Keratinocyte (primary cell): ENCODE data around the gene WASHC4. TPM values are rescaled to one million over a fixed set of nuclear protein-coding genes. Genes with fewer than 3 reads are reported as not detected.

Source experiments
- DNase-seq: peaks from one replicate; pipeline ENCODE4 v3.0.0-alpha.2; 2011; ENCODE audit warnings: low read depth, missing footprints, low spot score
- FAIRE-seq: peaks from 2 replicates; lab custom pipeline; 2011; peaks lifted over from hg19 to GRCh38; lab: Jason Lieb, UNC
- H2AFZ ChIP-seq: 2 replicates; pipeline ENCODE4 v1.6.0; 2012; ENCODE audit warnings: low read length, control low read depth, inconsistent platforms; ENCODE audit not compliant: control insufficient read depth
- H3K27ac ChIP-seq: 2 replicates; pipeline ENCODE4 v1.5.1; 2011; ENCODE audit warnings: low read length; ENCODE audit not compliant: control insufficient read depth, insufficient read depth
- H3K27me3 ChIP-seq: 3 replicates; pipeline ENCODE4 v1.6.0; 2011; ENCODE audit warnings: low read length; ENCODE audit not compliant: control insufficient read depth, insufficient read depth; ENCODE audit errors: extremely low read depth
- H3K36me3 ChIP-seq, 2 experiments: 2 replicates in 1 of 2; 3 replicates in 1 of 2; pipeline ENCODE4 v1.5.1; 2011; ENCODE audit warnings: low read length in 2 of 2, mild to moderate bottlenecking in 1 of 2; ENCODE audit not compliant: control insufficient read depth in 2 of 2, insufficient read depth in 2 of 2; ENCODE audit errors: extremely low read depth in 1 of 2
- H3K4me1 ChIP-seq: 3 replicates; pipeline ENCODE4 v1.5.1; 2011; ENCODE audit warnings: low read length; ENCODE audit not compliant: control insufficient read depth, insufficient read depth; ENCODE audit errors: extremely low read depth
- H3K4me2 ChIP-seq: 3 replicates; pipeline ENCODE4 v1.6.0; 2011; ENCODE audit warnings: low read depth, low read length; ENCODE audit not compliant: control insufficient read depth, insufficient read depth; ENCODE audit errors: extremely low read depth
- H3K4me3 ChIP-seq, 3 experiments: fragments of 200-600 bp in 1 of 3; sonication (generic) in 1 of 3; 2 replicates in 2 of 3; 3 replicates in 1 of 3; pipeline ENCODE4 v1.5.1; 2011 to 2016; ENCODE audit warnings: low read length in 3 of 3, mild to moderate bottlenecking in 3 of 3, control low read depth in 2 of 3, inconsistent platforms in 1 of 3, low read depth in 1 of 3, mixed read lengths in 1 of 3, mixed run types in 1 of 3, moderate library complexity in 1 of 3; ENCODE audit not compliant: control insufficient read depth in 2 of 3, insufficient read depth in 2 of 3; ENCODE audit errors: extremely low read depth in 1 of 3
- H3K79me2 ChIP-seq: 2 replicates; pipeline ENCODE4 v1.6.0; 2012; ENCODE audit warnings: low read length; ENCODE audit not compliant: control insufficient read depth, insufficient read depth
- H3K9ac ChIP-seq: 3 replicates; pipeline ENCODE4 v1.6.0; 2011; ENCODE audit warnings: low read length; ENCODE audit not compliant: control insufficient read depth, insufficient read depth; ENCODE audit errors: extremely low read depth
- H3K9me1 ChIP-seq: 3 replicates; pipeline ENCODE4 v1.6.0; 2011; ENCODE audit warnings: low read length; ENCODE audit not compliant: control insufficient read depth, insufficient read depth; ENCODE audit errors: extremely low read depth
- H3K9me3 ChIP-seq: 2 replicates; pipeline ENCODE4 v1.5.1; 2012; ENCODE audit warnings: low read depth, low read length; ENCODE audit not compliant: control insufficient read depth
- H4K20me1 ChIP-seq: 3 replicates; pipeline ENCODE4 v1.6.0; 2011; ENCODE audit warnings: low read length; ENCODE audit not compliant: control insufficient read depth, insufficient read depth; ENCODE audit errors: extremely low read depth
- EZH2 ChIP-seq: IDR thresholded peaks from one replicate; pipeline ENCODE4 v1.6.1; 2012; ENCODE audit warnings: inconsistent platforms, mild to moderate bottlenecking, low read length, moderate library complexity
- dilution Hi-C: fragments of 300-500 bp; cut with MboI; formaldehyde crosslinking; loops from one replicate; pipeline ENCODE4 v1.7.0; 2020; ENCODE audit warnings: low sequenced_read_pairs; ENCODE audit not compliant: extremely low pct_ligation_motif_present
- polyA minus RNA-seq, 3 experiments: library from RNA; depleted of rRNA, polyadenylated mRNA; stranded (reverse); fragments of >200 nt; gene quantifications; 1 replicate in 1 of 3; 2 replicates in 1 of 3; 3 replicates in 1 of 3; pipeline ENCODE4 v1.2.3, GENCODE V29; 2011
- polyA plus RNA-seq, 5 experiments: library from polyadenylated mRNA; depleted of rRNA in 3 of 5; stranded (reverse) in 3 of 5; stranded (forward) in 1 of 5; unstranded in 1 of 5; fragments of >200 nt; gene quantifications; 1 replicate in 1 of 5; 2 replicates in 3 of 5; 3 replicates in 1 of 5; pipeline versions ENCODE4 v1.2.1 to v1.2.3, GENCODE V29; 2011 to 2012; ENCODE audit warnings: missing spikeins in 2 of 5, low read depth in 1 of 5, low replicate concordance in 1 of 5
- TF ChIP-seq, protein P1 (sequence below), 3 experiments: IDR thresholded peaks in 1 of 3; conservative IDR thresholded peaks in 1 of 3; optimal IDR thresholded peaks in 1 of 3; 2 replicates in 2 of 3; 3 replicates in 1 of 3; pipeline versions ENCODE3 to v1.5.1; 2011; ENCODE audit warnings: low read length in 3 of 3, mild to moderate bottlenecking in 3 of 3, moderate library complexity in 2 of 3, control low read depth in 1 of 3, inconsistent platforms in 1 of 3; ENCODE audit not compliant: insufficient read depth in 2 of 3; ENCODE audit errors: extremely low read depth in 1 of 3

WASHC4 gene, protein sequence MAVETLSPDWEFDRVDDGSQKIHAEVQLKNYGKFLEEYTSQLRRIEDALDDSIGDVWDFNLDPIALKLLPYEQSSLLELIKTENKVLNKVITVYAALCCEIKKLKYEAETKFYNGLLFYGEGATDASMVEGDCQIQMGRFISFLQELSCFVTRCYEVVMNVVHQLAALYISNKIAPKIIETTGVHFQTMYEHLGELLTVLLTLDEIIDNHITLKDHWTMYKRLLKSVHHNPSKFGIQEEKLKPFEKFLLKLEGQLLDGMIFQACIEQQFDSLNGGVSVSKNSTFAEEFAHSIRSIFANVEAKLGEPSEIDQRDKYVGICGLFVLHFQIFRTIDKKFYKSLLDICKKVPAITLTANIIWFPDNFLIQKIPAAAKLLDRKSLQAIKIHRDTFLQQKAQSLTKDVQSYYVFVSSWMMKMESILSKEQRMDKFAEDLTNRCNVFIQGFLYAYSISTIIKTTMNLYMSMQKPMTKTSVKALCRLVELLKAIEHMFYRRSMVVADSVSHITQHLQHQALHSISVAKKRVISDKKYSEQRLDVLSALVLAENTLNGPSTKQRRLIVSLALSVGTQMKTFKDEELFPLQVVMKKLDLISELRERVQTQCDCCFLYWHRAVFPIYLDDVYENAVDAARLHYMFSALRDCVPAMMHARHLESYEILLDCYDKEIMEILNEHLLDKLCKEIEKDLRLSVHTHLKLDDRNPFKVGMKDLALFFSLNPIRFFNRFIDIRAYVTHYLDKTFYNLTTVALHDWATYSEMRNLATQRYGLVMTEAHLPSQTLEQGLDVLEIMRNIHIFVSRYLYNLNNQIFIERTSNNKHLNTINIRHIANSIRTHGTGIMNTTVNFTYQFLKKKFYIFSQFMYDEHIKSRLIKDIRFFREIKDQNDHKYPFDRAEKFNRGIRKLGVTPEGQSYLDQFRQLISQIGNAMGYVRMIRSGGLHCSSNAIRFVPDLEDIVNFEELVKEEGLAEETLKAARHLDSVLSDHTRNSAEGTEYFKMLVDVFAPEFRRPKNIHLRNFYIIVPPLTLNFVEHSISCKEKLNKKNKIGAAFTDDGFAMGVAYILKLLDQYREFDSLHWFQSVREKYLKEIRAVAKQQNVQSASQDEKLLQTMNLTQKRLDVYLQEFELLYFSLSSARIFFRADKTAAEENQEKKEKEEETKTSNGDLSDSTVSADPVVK
- 32.4 to 58.1 TPM (median 42.0 TPM) in 3 replicates for polyA plus RNA-seq
- 133 TPM for polyA plus RNA-seq (2011; ENCODE audit: low read depth)
- 15.6 and 38.8 TPM in 2 replicates for polyA plus RNA-seq (2011; cell fraction: cytosol; rRNA removed)
- polyA plus RNA-seq (2011; cell fraction: nucleus; rRNA removed): 43.8 and 66.8 TPM in 2 replicates
- polyA plus RNA-seq (2012; ENCODE audit: low replicate concordance): 21.1 and 26.7 TPM in 2 replicates
- polyA minus RNA-seq: 12.1 to 76.6 TPM (median 45.0 TPM) in 3 replicates
- 42.2 TPM for polyA minus RNA-seq (2011; cell fraction: cytosol; rRNA and poly(A)+ RNA removed)
- 79.6 and 138 TPM in 2 replicates for polyA minus RNA-seq (2011; cell fraction: nucleus; rRNA and poly(A)+ RNA removed)

DNA sequence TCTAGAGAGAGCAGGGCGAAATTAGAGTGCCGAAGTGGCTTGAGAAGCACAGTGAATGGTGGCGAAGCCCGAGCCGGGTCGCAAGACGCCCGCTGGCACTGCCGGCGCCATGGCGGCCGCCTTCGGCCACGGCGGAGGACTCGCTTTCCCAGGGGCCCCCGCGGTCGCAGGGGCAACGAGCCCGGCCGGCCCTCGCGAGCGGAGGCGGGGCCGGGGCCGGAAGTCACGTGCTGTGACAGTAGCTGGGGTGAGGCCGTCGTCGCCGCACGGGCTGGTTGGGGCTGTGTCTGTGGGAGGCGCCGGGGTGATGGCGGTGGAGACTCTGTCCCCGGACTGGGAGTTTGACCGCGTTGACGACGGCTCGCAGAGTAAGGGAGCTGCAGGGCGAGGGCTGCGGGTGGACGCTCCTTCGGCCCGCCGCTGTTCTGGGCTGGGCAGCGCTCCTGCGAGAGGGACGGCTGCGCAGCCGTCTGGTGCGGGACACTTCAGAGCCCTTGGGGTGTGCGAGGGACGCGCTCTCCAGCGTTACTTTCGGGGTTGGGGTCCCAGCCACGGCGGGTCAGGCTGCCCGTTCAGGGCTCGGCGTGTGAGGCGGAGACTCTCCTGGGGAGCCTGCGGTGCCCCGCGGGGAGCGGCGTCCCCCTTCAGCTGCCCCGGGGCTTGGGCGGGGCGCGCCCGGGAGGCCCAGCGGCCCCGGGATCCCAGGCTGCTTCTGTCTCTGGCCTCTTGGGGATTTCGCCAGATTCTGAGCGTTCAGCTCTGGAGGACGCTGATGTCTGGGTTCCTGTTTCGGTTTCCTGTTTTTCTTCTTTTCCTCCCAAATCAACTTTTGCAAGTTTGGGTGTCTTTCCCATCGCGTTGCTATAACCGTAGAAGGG, at the start of gene WASHC4:
Gene WASHC4, plus strand, starts transcription at position 238 of the 878 bp plus-strand sequence. Its CDS starts 70 bp downstream, at position 308.
- Histone ChIP-seq H3K9ac (peak within 1 kb of the TSS; percentile 97), H3K4me2 (peak within 1 kb of the TSS; percentile 99), H2AFZ (peak within 1 kb of the TSS; percentile 99), H4K20me1 (no peaks in the 10 kb centered on the region), H3K9me3 (no peaks in the 10 kb centered on the region), H3K79me2 (peaks cover 51% of the 10 kb centered on the region), H3K9me1 (no peaks in the 10 kb centered on the region), H3K27me3 (no peaks in the 10 kb centered on the region), H3K36me3 (peaks cover 4 to 10% of the 10 kb centered on the region in 2 experiments), H3K4me3 (peak within 1 kb of the TSS; percentile 94 to 100 (median 97)), H3K27ac (peak within 1 kb of the TSS; percentile 92), H3K4me1 (peaks cover 17% of the 10 kb centered on the region)
- no peak for TF ChIP-seq EZH2
- TF ChIP-seq, protein P1, sequence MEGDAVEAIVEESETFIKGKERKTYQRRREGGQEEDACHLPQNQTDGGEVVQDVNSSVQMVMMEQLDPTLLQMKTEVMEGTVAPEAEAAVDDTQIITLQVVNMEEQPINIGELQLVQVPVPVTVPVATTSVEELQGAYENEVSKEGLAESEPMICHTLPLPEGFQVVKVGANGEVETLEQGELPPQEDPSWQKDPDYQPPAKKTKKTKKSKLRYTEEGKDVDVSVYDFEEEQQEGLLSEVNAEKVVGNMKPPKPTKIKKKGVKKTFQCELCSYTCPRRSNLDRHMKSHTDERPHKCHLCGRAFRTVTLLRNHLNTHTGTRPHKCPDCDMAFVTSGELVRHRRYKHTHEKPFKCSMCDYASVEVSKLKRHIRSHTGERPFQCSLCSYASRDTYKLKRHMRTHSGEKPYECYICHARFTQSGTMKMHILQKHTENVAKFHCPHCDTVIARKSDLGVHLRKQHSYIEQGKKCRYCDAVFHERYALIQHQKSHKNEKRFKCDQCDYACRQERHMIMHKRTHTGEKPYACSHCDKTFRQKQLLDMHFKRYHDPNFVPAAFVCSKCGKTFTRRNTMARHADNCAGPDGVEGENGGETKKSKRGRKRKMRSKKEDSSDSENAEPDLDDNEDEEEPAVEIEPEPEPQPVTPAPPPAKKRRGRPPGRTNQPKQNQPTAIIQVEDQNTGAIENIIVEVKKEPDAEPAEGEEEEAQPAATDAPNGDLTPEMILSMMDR (optimal IDR thresholded peaks at IDR 0.05 in 1 of 3, IDR thresholded peaks at IDR 0.05 in 1 of 3, conservative IDR thresholded peaks at IDR 0.05 in 1 of 3; ENCODE audit: extremely low read depth in 1 of 3, insufficient read depth in 2 of 3, low read length in 3 of 3): no peak
- FAIRE-seq (no peak), DNase-seq (no peak)
- dilution Hi-C loops: no loop called here
